Stimulated activated CD8-positive, alpha-beta memory T cell treated with anti-CD3 and anti-CD28 coated beads, Interleukin-7, amount 100 ng/mL, for 4 hours (primary cell): ENCODE measurements around the gene OR10K2.

Source experiments
- DNase-seq, 2 donors: peaks; one replicate each; pipeline ENCODE4 v3.0.0-alpha.2; 2020; ENCODE audit warnings: low read depth in 2 of 2

OR10K2 gene

GRCh38 chr1:158371188-158371953 is 54.7 kb downstream of the OR10K2 start:
- peak in 1 of 2 donors; percentile 6 for DNase-seq
